K562 (cell line): Measurements from ENCODE around the gene MCC. TPM values are rescaled to one million over a fixed set of nuclear protein-coding genes. Genes with fewer than 3 reads are reported as not detected.

Experiments used
- ATAC-seq: fragments of 200-7000 bp; cut with Tn5 transposase; 3 replicates; pipeline ENCODE4 v1.9.1; 2020; ENCODE audit warnings: moderate library complexity
- BruUV-seq: library from RNA; stranded (reverse); fragments of 400-500 nt; replicated peaks from 2 replicates; lab custom pipeline; 2021; lab: Mats Ljungman, UMichigan
- CTCF ChIA-PET: fragments of 300-600 bp; formaldehyde crosslinking; extraction: SDS; loops from one replicate; lab custom pipeline; 2021; ENCODE audit warnings: low intra/inter-chr PET ratio; lab: Yijun Ruan, JAX
- POLR2A ChIA-PET: fragments of 300-600, 350-650 bp; sonication (Branson Sonifier 250); formaldehyde crosslinking; extraction: SDS; loops from one replicate; lab custom pipeline; 2021; ENCODE audit warnings: antibody characterized with exemption, inconsistent platforms; lab: Yijun Ruan, JAX
- DNase-seq, 4 experiments: peaks; one replicate each; pipeline versions ENCODE4 v3.0.0 to v3.0.0-alpha.2; 2011 to 2018; ENCODE audit warnings: low spot score in 3 of 4, mixed read lengths in 3 of 4; ENCODE audit errors: extremely low read depth in 1 of 4
- FAIRE-seq: peaks from 2 replicates; lab custom pipeline; 2011; peaks lifted over from hg19 to GRCh38; lab: Jason Lieb, UNC
- H2AFZ ChIP-seq: 2 replicates; pipeline ENCODE4 v1.6.0; 2011; ENCODE audit warnings: low read depth, low read length, control low read depth, inconsistent platforms
- H3K27ac ChIP-seq: fragments of 200-600 bp; 3 replicates; pipeline ENCODE4 v1.8.0; 2011; ENCODE audit warnings: low read depth, mild to moderate bottlenecking, control low read depth, inconsistent platforms, low read length, moderate library complexity, mixed read lengths; ENCODE audit errors: extremely low read depth
- H3K27me3 ChIP-seq, 2 experiments: fragments of 300-600 bp in 1 of 2; 2 replicates in 1 of 2; 3 replicates in 1 of 2; pipeline versions ENCODE4 v1.6.0 to v1.8.0; 2011; ENCODE audit warnings: inconsistent platforms in 2 of 2, low read length in 2 of 2, mild to moderate bottlenecking in 1 of 2, mixed read lengths in 1 of 2, moderate library complexity in 1 of 2; ENCODE audit not compliant: control insufficient read depth in 2 of 2, insufficient read depth in 2 of 2
- H3K36me3 ChIP-seq: fragments of 300-600 bp; 3 replicates; pipeline ENCODE4 v1.8.0; 2011; ENCODE audit warnings: mild to moderate bottlenecking, low read length, inconsistent platforms; ENCODE audit not compliant: control insufficient read depth, insufficient read depth
- H3K4me1 ChIP-seq, 2 experiments: fragments of 200-600 bp in 1 of 2; replicated peaks in 1 of 2; 2 replicates in 1 of 2; 3 replicates in 1 of 2; pipeline versions ENCODE4 v1.5.1 to v1.8.0; 2011; ENCODE audit warnings: inconsistent platforms in 2 of 2, low read length in 2 of 2, mild to moderate bottlenecking in 1 of 2, mixed read lengths in 1 of 2, moderate library complexity in 1 of 2; ENCODE audit not compliant: control insufficient read depth in 2 of 2, insufficient read depth in 2 of 2
- H3K4me2 ChIP-seq: 2 replicates; pipeline ENCODE4 v1.6.1; 2011; ENCODE audit warnings: low read length, control low read depth, inconsistent platforms, mixed read lengths; ENCODE audit not compliant: insufficient read depth
- H3K4me3 ChIP-seq: fragments of 200-600 bp; sonication (generic), shearing (Covaris generic); 2 replicates; pipeline ENCODE4 v1.5.1; 2016; ENCODE audit warnings: control low read depth, inconsistent platforms
- H3K79me2 ChIP-seq: fragments of 200-600 bp; 3 replicates; pipeline ENCODE4 v1.8.0; 2011; ENCODE audit warnings: low read length, inconsistent platforms; ENCODE audit not compliant: control insufficient read depth, insufficient read depth
- H3K9ac ChIP-seq, 2 experiments: 2 replicates each; pipeline versions ENCODE4 v1.6.0 to v1.6.1; 2011; ENCODE audit warnings: low read depth in 2 of 2, low read length in 2 of 2, control low read depth in 1 of 2, inconsistent platforms in 1 of 2, mild to moderate bottlenecking in 1 of 2, mixed read lengths in 1 of 2; ENCODE audit not compliant: insufficient read depth in 1 of 2
- H3K9me1 ChIP-seq: one replicate; pipeline ENCODE4 v1.6.0; 2011; ENCODE audit warnings: inconsistent platforms, mild to moderate bottlenecking, low read length, moderate library complexity; ENCODE audit not compliant: control insufficient read depth, insufficient read depth
- H3K9me3 ChIP-seq: replicated peaks from 2 replicates; pipeline ENCODE4 v1.5.1; 2011; ENCODE audit warnings: low read depth, low read length, inconsistent platforms; ENCODE audit not compliant: control insufficient read depth, insufficient read depth
- H4K20me1 ChIP-seq: replicated peaks from 2 replicates; pipeline ENCODE4 v1.6.1; 2011; ENCODE audit warnings: low read length, inconsistent platforms, mixed read lengths; ENCODE audit not compliant: control insufficient read depth, insufficient read depth
- CBX3 ChIP-seq, 2 experiments: IDR thresholded peaks; 1 replicate in 1 of 2; 2 replicates in 1 of 2; pipeline ENCODE4 v1.6.1; 2012; ENCODE audit warnings: inconsistent platforms in 2 of 2, low read length in 2 of 2, borderline replicate concordance in 1 of 2, control low read depth in 1 of 2
- FOXJ2 ChIP-seq: fragments of 200-800 bp; sonication (Bioruptor generic); IDR thresholded peaks from 2 replicates; pipeline ENCODE4 v1.6.1; 2016; ENCODE audit warnings: missing genetic modification characterization, missing compliant biosample characterization
- IRF2 ChIP-seq: sonication (generic); formaldehyde crosslinking; IDR thresholded peaks from 2 replicates; pipeline ENCODE4 v1.8.1; 2022; ENCODE audit warnings: mild to moderate bottlenecking, missing genetic modification reagents
- JUN ChIP-seq, 2 experiments: sonication (generic) in 1 of 2; formaldehyde crosslinking in 1 of 2; IDR thresholded peaks; 2 replicates each; pipeline versions ENCODE4 v1.6.1 to v1.8.0; 2012 to 2022; ENCODE audit warnings: borderline replicate concordance in 2 of 2, mild to moderate bottlenecking in 2 of 2, improper control_type of control experiment in 1 of 2, low read depth in 1 of 2, low read length in 1 of 2, missing genetic modification reagents in 1 of 2
- JUND ChIP-seq, 2 experiments: IDR thresholded peaks; 2 replicates in 1 of 2; 3 replicates in 1 of 2; pipeline ENCODE4 v1.6.1; 2011; ENCODE audit warnings: borderline replicate concordance in 2 of 2, low read depth in 2 of 2, low read length in 2 of 2, improper control_type of control experiment in 1 of 2, missing biosample characterization in 1 of 2, missing genetic modification characterization in 1 of 2, missing genetic modification reagents in 1 of 2
- KAT8 ChIP-seq: fragments of 450-650 bp; IDR thresholded peaks from 2 replicates; pipeline ENCODE4 v1.6.1; 2016; ENCODE audit warnings: low read depth, mild to moderate bottlenecking
- KHSRP ChIP-seq: fragments of 450-650 bp; IDR thresholded peaks from 2 replicates; pipeline ENCODE4 v1.6.1; 2017
- MECOM ChIP-seq: fragments of 250-450 bp; sonication (Bioruptor Pico); IDR thresholded peaks from 2 replicates; pipeline ENCODE4 v1.8.0; 2022; ENCODE audit warnings: inconsistent platforms
- RB1 ChIP-seq: fragments of 450-650 bp; IDR thresholded peaks from 2 replicates; pipeline ENCODE4 v1.6.1; 2017; ENCODE audit warnings: low read depth, mild to moderate bottlenecking
- SIN3A ChIP-seq, 2 experiments: fragments of 150-350 bp in 1 of 2; IDR thresholded peaks; 2 replicates each; pipeline ENCODE4 v1.6.1; 2011 to 2016; ENCODE audit warnings: borderline replicate concordance in 2 of 2, low read depth in 2 of 2, low read length in 2 of 2, mild to moderate bottlenecking in 2 of 2, moderate library complexity in 2 of 2; ENCODE audit not compliant: control insufficient read depth in 1 of 2
- SMARCE1 ChIP-seq: fragments of 450-650 bp; IDR thresholded peaks from 2 replicates; pipeline ENCODE4 v1.7.1; 2016; ENCODE audit warnings: mild to moderate bottlenecking
- ZNF12 ChIP-seq: sonication (generic); formaldehyde crosslinking; IDR thresholded peaks from 2 replicates; pipeline ENCODE4 v1.4.0; 2020; ENCODE audit warnings: mild to moderate bottlenecking, missing genetic modification reagents
- ZNF124 ChIP-seq: sonication (generic); formaldehyde crosslinking; IDR thresholded peaks from 2 replicates; pipeline ENCODE4 v1.8.1; 2022; ENCODE audit warnings: missing genetic modification reagents
- WGBS: fragments of 100-300 bp; shearing (Covaris generic); methylation state at CpG from one replicate; pipeline ENCODE4 v1.1.6; 2016; ENCODE audit warnings: low coverage, mixed read lengths; ENCODE audit not compliant: insufficient coverage; ENCODE audit errors: missing lambda C conversion rate; 5-methylcytosine and 5-hydroxymethylcytosine counted together
- in situ Hi-C: fragments of 300-500 bp; cut with MboI; formaldehyde crosslinking; loops from 4 replicates; pipeline ENCODE4 v1.15.0; 2018; ENCODE audit warnings: inconsistent platforms, mixed read lengths
- intact Hi-C: fragments of 100-400 bp; cut with micrococcal nuclease; formaldehyde crosslinking; loops from 2 replicates; pipeline ENCODE4 v1.14.2; 2022
- polyA plus RNA-seq, 8 experiments: library from polyadenylated mRNA; depleted of rRNA in 4 of 8; stranded (reverse) in 5 of 8; unstranded in 3 of 8; fragments of >200 nt; fragmentation: Nextera tagmentation in 2 of 8; fragmentation: Illumina TruSeq in 1 of 8; extraction: Ambion mirVana in 2 of 8; extraction: Trizol in 1 of 8; gene quantifications; 2 replicates each; pipeline versions ENCODE4 v1.2.1 to v1.2.3, GENCODE V29; 2011 to 2014; ENCODE audit warnings: inconsistent platforms in 1 of 8, missing spikeins in 1 of 8
- total RNA-seq, 7 experiments: library from RNA; depleted of rRNA in 6 of 7; stranded (reverse); fragments of >200 nt in 6 of 7; fragmentation: Illumina TruSeq in 2 of 7; extraction: Trizol in 2 of 7; gene quantifications; 2 replicates each; pipeline versions ENCODE4 v1.2.1 to v1.2.3, GENCODE V29; 2011 to 2021; ENCODE audit warnings: low replicate concordance in 1 of 7
- TF ChIP-seq, protein P1 (sequence below): fragments of 450-650 bp; conservative IDR thresholded peaks from 2 replicates; pipeline ENCODE4 v1.6.1; 2016; ENCODE audit warnings: missing genetic modification characterization, low read depth, mild to moderate bottlenecking, control low read depth, missing compliant biosample characterization
- TF ChIP-seq, protein P2 (sequence below): fragments of 450-650 bp; IDR thresholded peaks from 2 replicates; pipeline ENCODE4 v1.6.1; 2016; ENCODE audit warnings: low read depth, mild to moderate bottlenecking, moderate library complexity
- TF ChIP-seq, protein P3 (sequence below): fragments of 450-650 bp; IDR thresholded peaks from 2 replicates; pipeline ENCODE4 v1.6.1; 2018; ENCODE audit warnings: mild to moderate bottlenecking, low read depth; ENCODE audit not compliant: partially characterized antibody
- TF ChIP-seq, protein P4 (sequence below): fragments of 450-650 bp; formaldehyde crosslinking; IDR thresholded peaks from 2 replicates; pipeline ENCODE4 v1.4.0; 2022; ENCODE audit warnings: missing genetic modification characterization

Gene MCC
- total and polyA plus RNA-seq, 9 of the 15 experiments (the other 6 are each of a cell fraction or from before 2014, with no cell fraction given): 0.04 to 0.24 (median 0.06) TPM; not detected in 1

DNA sequence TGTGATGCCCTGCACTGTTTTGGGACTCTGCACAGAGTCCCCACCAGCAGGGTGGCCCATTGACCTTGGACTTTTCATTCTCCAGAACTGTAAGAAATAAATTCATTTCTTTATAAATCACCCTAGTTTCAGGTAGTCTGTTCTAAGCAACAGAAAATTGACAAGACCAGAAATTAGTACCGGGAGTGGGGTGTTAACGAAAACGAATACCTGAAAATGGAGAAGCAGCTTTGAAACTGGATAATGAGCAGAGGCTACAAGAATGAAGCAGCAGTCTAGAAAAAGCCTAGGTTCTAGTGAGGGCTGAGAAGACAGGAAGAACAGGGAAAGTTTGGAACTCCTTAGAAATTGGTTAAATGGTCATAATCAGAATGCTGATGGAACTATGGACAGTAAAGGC is 2.1 kb upstream of the MCC start:
- in situ Hi-C loops: no loop called here
- Histone ChIP-seq H3K4me2 (no peak overlapping the region), H3K4me1 (peaks cover 0 to 12% of the 10 kb centered on the region in 2 experiments; a peak in 2 of 5 replicates), H3K4me3 (no peak overlapping the region), H2AFZ (no peak overlapping the region), H3K36me3 (no peaks in the 10 kb centered on the region), H3K79me2 (no peaks in the 10 kb centered on the region), H3K27ac (no peak overlapping the region), H3K9ac (no peak overlapping the region), H4K20me1 (no peaks in the 10 kb centered on the region), H3K27me3 (peaks cover 5 to 24% of the 10 kb centered on the region in 2 experiments; a peak in 3 of 5 replicates), H3K9me3 (peaks cover 3% of the 10 kb centered on the region), H3K9me1 (no peaks in the 10 kb centered on the region)
- no peak for ATAC-seq
- DNase-seq: no peak
- no TSS peak for BruUV-seq
- 0% methylated on average over 3 of the region's 3 CpGs for WGBS
- ChIA-PET CTCF (no interaction called here), POLR2A (interaction anchor here (0.6 kb wide), 1 partner anchor 16 kb away, joined by 3 read pairs; no protein-coding TSS in a partner anchor)
- no peak for FAIRE-seq
- intact Hi-C loops: no loop called here
- TF ChIP-seq SIN3A (IDR thresholded peaks at IDR 0.05; ENCODE audit: borderline replicate concordance in 2 of 2, control insufficient read depth in 1 of 2, low read depth in 2 of 2, low read length in 2 of 2): no peak
- no peak for TF ChIP-seq ZNF12 (CRISPR knock-in tag)
- TF ChIP-seq, protein P1, sequence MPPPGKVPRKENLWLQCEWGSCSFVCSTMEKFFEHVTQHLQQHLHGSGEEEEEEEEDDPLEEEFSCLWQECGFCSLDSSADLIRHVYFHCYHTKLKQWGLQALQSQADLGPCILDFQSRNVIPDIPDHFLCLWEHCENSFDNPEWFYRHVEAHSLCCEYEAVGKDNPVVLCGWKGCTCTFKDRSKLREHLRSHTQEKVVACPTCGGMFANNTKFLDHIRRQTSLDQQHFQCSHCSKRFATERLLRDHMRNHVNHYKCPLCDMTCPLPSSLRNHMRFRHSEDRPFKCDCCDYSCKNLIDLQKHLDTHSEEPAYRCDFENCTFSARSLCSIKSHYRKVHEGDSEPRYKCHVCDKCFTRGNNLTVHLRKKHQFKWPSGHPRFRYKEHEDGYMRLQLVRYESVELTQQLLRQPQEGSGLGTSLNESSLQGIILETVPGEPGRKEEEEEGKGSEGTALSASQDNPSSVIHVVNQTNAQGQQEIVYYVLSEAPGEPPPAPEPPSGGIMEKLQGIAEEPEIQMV (tag): no peak
- no peak for TF ChIP-seq KAT8
- TF ChIP-seq RB1: no peak
- no peak for TF ChIP-seq FOXJ2 (tag)
- TF ChIP-seq, protein P2, sequence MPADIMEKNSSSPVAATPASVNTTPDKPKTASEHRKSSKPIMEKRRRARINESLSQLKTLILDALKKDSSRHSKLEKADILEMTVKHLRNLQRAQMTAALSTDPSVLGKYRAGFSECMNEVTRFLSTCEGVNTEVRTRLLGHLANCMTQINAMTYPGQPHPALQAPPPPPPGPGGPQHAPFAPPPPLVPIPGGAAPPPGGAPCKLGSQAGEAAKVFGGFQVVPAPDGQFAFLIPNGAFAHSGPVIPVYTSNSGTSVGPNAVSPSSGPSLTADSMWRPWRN: no peak
- peak in 1 of 2 experiments; percentile 62; a peak in 1 of 3 replicates for TF ChIP-seq CBX3 (IDR thresholded peaks at IDR 0.05; ENCODE audit: borderline replicate concordance in 1 of 2, low read length in 2 of 2)
- TF ChIP-seq, protein P3, sequence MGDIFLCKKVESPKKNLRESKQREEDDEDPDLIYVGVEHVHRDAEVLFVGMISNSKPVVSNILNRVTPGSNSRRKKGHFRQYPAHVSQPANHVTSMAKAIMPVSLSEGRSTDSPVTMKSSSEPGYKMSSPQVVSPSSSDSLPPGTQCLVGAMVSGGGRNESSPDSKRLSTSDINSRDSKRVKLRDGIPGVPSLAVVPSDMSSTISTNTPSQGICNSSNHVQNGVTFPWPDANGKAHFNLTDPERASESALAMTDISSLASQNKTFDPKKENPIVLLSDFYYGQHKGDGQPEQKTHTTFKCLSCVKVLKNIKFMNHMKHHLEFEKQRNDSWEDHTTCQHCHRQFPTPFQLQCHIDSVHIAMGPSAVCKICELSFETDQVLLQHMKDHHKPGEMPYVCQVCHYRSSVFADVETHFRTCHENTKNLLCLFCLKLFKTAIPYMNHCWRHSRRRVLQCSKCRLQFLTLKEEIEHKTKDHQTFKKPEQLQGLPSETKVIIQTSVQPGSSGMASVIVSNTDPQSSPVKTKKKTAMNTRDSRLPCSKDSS: peak; percentile 18
- TF ChIP-seq KHSRP: no peak
- no peak for TF ChIP-seq JUND (IDR thresholded peaks at IDR 0.05; ENCODE audit: borderline replicate concordance, low read depth, low read length)
- no peak for TF ChIP-seq JUND (tag; IDR thresholded peaks at IDR 0.05; ENCODE audit: borderline replicate concordance, low read depth, low read length)
- TF ChIP-seq, protein P4, sequence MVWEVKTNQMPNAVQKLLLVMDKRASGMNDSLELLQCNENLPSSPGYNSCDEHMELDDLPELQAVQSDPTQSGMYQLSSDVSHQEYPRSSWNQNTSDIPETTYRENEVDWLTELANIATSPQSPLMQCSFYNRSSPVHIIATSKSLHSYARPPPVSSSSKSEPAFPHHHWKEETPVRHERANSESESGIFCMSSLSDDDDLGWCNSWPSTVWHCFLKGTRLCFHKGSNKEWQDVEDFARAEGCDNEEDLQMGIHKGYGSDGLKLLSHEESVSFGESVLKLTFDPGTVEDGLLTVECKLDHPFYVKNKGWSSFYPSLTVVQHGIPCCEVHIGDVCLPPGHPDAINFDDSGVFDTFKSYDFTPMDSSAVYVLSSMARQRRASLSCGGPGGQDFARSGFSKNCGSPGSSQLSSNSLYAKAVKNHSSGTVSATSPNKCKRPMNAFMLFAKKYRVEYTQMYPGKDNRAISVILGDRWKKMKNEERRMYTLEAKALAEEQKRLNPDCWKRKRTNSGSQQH (CRISPR knock-in tag): no peak
- no peak for TF ChIP-seq IRF2
- no peak for TF ChIP-seq ZNF124 (CRISPR knock-in tag)
- no peak for TF ChIP-seq MECOM (CRISPR knock-in tag)
- no peak for TF ChIP-seq JUN (IDR thresholded peaks at IDR 0.05; ENCODE audit: borderline replicate concordance, low read depth, low read length)
- TF ChIP-seq JUN (CRISPR knock-in tag; IDR thresholded peaks at IDR 0.05; ENCODE audit: borderline replicate concordance): no peak
- no peak for TF ChIP-seq SMARCE1
